ENCODE data around the gene SHFL.
A peak's percentile ranks its signal among the peaks of the same experiment; 100 is the strongest.

Gene SHFL

GRCh38 chr19:10089801-10090375, 3.8 kb downstream of the SHFL start:
- no peaks in the 10 kb centered on the region for H3K9me3 ChIP-seq (ENCODE audit: control insufficient read depth, low read depth, low read length)

GRCh38 chr19:10091370-10091687, 5.2 kb downstream of the SHFL start:
- Histone ChIP-seq H3K27me3 (ENCODE audit: control insufficient read depth, insufficient read depth, low read length) (peaks cover 31% of the 10 kb centered on the region), H3K9ac (ENCODE audit: low read length) (no peak overlapping the region), H3K4me1 (ENCODE audit: control insufficient read depth, low read depth, low read length) (no peaks in the 10 kb centered on the region), H3K9me3 (ENCODE audit: control insufficient read depth, low read depth, low read length) (peaks cover 4% of the 10 kb centered on the region), H3K27ac (ENCODE audit: low read length) (no peak overlapping the region), H3K36me3 (ENCODE audit: control insufficient read depth, low read depth, low read length) (no peaks in the 10 kb centered on the region), H3K4me3 (ENCODE audit: low read length) (no peak overlapping the region)

More at GRCh38 chr19:10089801-10090375, 3.8 kb downstream of the SHFL start:
- Histone ChIP-seq H3K9ac (ENCODE audit: low read length) (no peak overlapping the region), H3K27me3 (ENCODE audit: control insufficient read depth, insufficient read depth, low read length) (peaks cover 28% of the 10 kb centered on the region), H3K36me3 (ENCODE audit: control insufficient read depth, low read depth, low read length) (no peaks in the 10 kb centered on the region), H3K4me3 (ENCODE audit: low read length) (no peak overlapping the region), H3K27ac (ENCODE audit: low read length) (no peak overlapping the region), H3K4me1 (ENCODE audit: control insufficient read depth, low read depth, low read length) (no peaks in the 10 kb centered on the region)

DNA sequence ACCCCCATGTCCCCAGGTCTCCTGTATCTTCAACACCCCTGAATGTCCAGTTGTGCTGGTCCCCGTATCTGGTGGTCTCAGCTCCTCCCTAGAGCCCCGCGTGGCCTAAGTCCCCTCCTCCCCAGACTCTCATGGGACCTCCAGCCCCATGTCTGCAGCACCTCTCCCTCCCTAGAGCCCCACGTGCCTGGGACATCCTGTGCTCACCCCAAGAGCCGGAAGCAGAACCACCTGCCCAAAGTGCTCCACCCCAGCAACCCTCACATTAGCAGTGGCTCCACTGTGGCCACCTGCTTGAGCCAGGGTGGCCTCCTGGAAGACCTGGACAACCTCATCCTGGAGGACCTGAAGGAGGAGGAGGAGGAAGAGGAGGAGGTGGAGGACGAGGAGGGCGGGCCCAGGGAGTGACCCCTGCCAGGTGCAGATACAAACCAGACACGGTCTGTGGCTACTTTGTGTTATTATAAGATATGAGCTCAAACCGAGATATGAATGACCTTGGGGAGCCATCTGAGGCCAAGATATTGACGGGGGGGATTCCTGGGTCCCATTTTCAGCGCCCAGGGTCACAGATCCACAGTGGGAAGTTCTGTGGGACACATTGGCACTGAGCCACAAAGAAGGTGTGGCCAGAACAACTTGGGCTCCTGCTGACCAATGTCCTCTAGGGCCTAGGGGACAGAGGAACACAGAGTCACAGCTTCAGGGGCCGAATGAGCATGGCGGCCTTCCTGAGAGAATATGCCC, 6.0 kb downstream of the SHFL start:
- no peak overlapping the region for H3K27ac ChIP-seq (ENCODE audit: low read length)
- no peak overlapping the region for H3K4me3 ChIP-seq (ENCODE audit: low read length)
- H3K4me1 ChIP-seq (ENCODE audit: control insufficient read depth, low read depth, low read length) = no peaks in the 10 kb centered on the region
- H3K9me3 ChIP-seq (ENCODE audit: control insufficient read depth, low read depth, low read length) = peaks cover 4% of the 10 kb centered on the region
- no peak overlapping the region for H3K9ac ChIP-seq (ENCODE audit: low read length)
- no peaks in the 10 kb centered on the region for H3K36me3 ChIP-seq (ENCODE audit: control insufficient read depth, low read depth, low read length)
- H3K27me3 ChIP-seq (ENCODE audit: control insufficient read depth, insufficient read depth, low read length) = peaks cover 31% of the 10 kb centered on the region

DNA sequence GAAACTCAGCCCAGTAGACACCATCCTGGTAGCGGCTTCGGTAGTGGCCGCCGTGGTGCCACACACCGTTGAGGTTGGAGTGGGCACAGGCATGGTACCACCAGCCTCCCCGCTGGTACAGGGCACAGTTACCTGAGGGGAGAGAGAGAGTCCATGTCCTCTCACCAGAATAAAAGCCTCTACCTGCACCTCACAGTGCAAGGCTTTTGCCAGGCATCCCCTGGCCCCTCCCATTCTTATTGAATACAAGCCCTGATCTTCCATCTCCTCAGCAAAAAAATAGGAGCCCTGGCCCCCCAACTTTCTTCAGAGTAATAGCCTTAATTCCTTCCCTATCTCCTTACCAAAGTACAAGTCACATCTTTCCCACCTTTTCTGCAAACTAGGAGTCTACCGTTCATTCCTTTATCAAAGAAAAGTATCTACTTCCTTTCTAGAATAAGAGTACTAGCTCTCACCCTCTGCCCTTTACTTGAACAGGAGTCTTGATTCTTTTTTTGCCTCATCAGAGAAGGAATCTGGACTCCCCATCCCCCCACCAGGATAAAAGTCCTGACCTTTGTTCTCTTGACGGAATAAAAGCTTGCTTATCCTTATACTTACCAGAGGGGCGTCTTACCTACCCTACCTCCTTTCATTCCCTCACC, 6.7 kb downstream of the SHFL start:
- H3K9ac ChIP-seq (ENCODE audit: low read length) = no peak overlapping the region
- no peaks in the 10 kb centered on the region for H3K4me1 ChIP-seq (ENCODE audit: control insufficient read depth, low read depth, low read length)
- peaks cover 29% of the 10 kb centered on the region for H3K27me3 ChIP-seq (ENCODE audit: control insufficient read depth, insufficient read depth, low read length)
- H3K9me3 ChIP-seq (ENCODE audit: control insufficient read depth, low read depth, low read length) = peaks cover 4% of the 10 kb centered on the region
- no peak overlapping the region for H3K4me3 ChIP-seq (ENCODE audit: low read length)
- H3K36me3 ChIP-seq (ENCODE audit: control insufficient read depth, low read depth, low read length) = no peaks in the 10 kb centered on the region
- no peak overlapping the region for H3K27ac ChIP-seq (ENCODE audit: low read length)

GRCh38 chr19:10093295-10094186, 7.4 kb downstream of the SHFL start:
- no peak overlapping the region for H3K9ac ChIP-seq (ENCODE audit: low read length)
- no peak overlapping the region for H3K4me3 ChIP-seq (ENCODE audit: low read length)
- H3K36me3 ChIP-seq (ENCODE audit: control insufficient read depth, low read depth, low read length) = no peaks in the 10 kb centered on the region
- H3K27ac ChIP-seq (ENCODE audit: low read length) = no peak overlapping the region
- H3K4me1 ChIP-seq (ENCODE audit: control insufficient read depth, low read depth, low read length) = no peaks in the 10 kb centered on the region
- peaks cover 29% of the 10 kb centered on the region for H3K27me3 ChIP-seq (ENCODE audit: control insufficient read depth, insufficient read depth, low read length)
- H3K9me3 ChIP-seq (ENCODE audit: control insufficient read depth, low read depth, low read length) = peaks cover 4% of the 10 kb centered on the region

DNA sequence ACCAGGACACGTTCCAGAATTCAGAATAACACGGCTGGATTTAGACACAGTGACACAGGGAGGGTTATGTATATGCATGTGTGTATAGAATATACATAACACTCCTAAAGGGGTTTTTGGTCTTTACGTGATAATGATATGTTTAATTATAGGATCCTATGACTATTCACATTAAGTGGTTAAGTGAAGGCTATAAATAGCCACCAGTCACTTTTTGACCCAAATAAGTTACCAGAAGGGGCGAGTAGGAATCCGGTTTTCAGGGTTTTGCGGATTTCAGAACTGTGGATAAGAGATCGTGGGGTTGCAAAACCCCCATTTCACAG, 9.5 kb downstream of the SHFL start:
- Histone ChIP-seq H3K9me3 (ENCODE audit: control insufficient read depth, low read depth, low read length) (peaks cover 4% of the 10 kb centered on the region), H3K4me1 (ENCODE audit: control insufficient read depth, low read depth, low read length) (no peaks in the 10 kb centered on the region), H3K27ac (ENCODE audit: low read length) (no peak overlapping the region), H3K9ac (ENCODE audit: low read length) (no peak overlapping the region), H3K4me3 (ENCODE audit: low read length) (no peak overlapping the region), H3K27me3 (ENCODE audit: control insufficient read depth, insufficient read depth, low read length) (peaks cover 29% of the 10 kb centered on the region), H3K36me3 (ENCODE audit: control insufficient read depth, low read depth, low read length) (no peaks in the 10 kb centered on the region)

DNA sequence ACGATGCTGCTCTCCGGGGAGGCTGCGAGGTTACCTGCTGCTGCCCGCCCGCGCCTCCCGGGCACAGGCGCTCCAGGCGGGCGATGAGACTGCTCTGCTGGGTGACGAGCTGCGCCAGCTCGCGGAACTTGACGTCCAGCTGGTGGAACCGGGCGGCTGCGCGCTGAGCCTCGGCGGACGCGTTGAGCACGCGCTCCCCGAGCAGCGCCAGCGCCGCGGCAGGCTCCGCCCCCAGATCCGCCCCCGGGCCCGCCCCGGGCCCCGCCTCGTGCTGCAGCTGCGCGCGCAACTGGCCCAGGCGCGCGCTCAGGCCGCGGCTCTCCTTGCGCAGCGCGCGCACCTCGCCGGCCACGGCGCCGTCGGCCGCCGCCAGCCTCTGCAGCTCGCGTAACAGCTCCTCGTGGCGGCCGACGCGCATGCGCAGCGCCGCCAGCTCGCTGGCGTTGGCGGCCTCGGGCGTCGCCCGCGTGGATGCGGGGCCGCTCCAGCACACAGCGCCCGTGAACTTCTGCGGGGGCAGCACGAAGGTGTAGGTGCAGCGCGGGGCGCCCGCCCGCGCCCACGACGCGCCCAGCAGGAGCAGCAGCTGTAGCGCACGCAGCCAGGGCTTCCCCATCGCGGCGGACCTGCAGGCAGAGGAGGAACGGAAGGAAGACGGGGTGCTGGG, 10.0 kb downstream of the SHFL start:
- H3K9ac ChIP-seq (ENCODE audit: low read length) = peak overlapping the region; percentile 50
- H3K27me3 ChIP-seq (ENCODE audit: control insufficient read depth, insufficient read depth, low read length) = peaks cover 29% of the 10 kb centered on the region
- no peaks in the 10 kb centered on the region for H3K36me3 ChIP-seq (ENCODE audit: control insufficient read depth, low read depth, low read length)
- peak overlapping the region; percentile 45 for H3K4me3 ChIP-seq (ENCODE audit: low read length)
- H3K9me3 ChIP-seq (ENCODE audit: control insufficient read depth, low read depth, low read length) = peaks cover 4% of the 10 kb centered on the region
- H3K4me1 ChIP-seq (ENCODE audit: control insufficient read depth, low read depth, low read length) = no peaks in the 10 kb centered on the region
- no peak overlapping the region for H3K27ac ChIP-seq (ENCODE audit: low read length)

DNA sequence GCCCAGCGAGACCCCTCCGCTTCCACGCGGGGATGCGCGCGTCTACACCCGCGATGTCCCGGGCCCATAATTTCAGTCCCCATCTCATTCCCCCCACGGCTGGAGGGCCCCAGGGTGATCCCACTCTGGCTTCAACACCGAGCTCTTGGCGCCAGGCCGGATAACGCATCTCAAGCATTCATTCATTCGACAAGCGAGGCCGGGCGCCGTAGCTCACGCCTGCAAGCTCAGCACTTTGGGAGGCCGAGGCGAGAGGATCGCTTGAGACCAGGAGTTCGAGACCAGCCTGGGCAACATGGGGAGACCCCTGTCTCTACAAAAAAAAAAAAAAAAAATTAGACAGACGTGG, 10.5 kb downstream of the SHFL start:
- Histone ChIP-seq H3K4me1 (ENCODE audit: control insufficient read depth, low read depth, low read length) (no peaks in the 10 kb centered on the region), H3K36me3 (ENCODE audit: control insufficient read depth, low read depth, low read length) (no peaks in the 10 kb centered on the region), H3K27ac (ENCODE audit: low read length) (no peak overlapping the region), H3K9ac (ENCODE audit: low read length) (peak overlapping the region; percentile 50), H3K27me3 (ENCODE audit: control insufficient read depth, insufficient read depth, low read length) (peaks cover 29% of the 10 kb centered on the region), H3K9me3 (ENCODE audit: control insufficient read depth, low read depth, low read length) (peaks cover 4% of the 10 kb centered on the region), H3K4me3 (ENCODE audit: low read length) (peak overlapping the region; percentile 45)

- H3K27me3 ChIP-seq (ENCODE audit: control insufficient read depth, insufficient read depth, low read length) = peaks cover 17% of the 10 kb centered on the region
- H3K4me1 ChIP-seq (ENCODE audit: control insufficient read depth, low read depth, low read length) = no peaks in the 10 kb centered on the region
- H3K36me3 ChIP-seq (ENCODE audit: control insufficient read depth, low read depth, low read length) = no peaks in the 10 kb centered on the region
- H3K27ac ChIP-seq (ENCODE audit: low read length) = no peak overlapping the region
- H3K9ac ChIP-seq (ENCODE audit: low read length) = no peak overlapping the region
- H3K9me3 ChIP-seq (ENCODE audit: control insufficient read depth, low read depth, low read length) = peaks cover 4% of the 10 kb centered on the region
- H3K4me3 ChIP-seq (ENCODE audit: low read length) = no peak overlapping the region
These were observed 14.2 kb downstream of the SHFL start for GRCh38 chr19:10100163-10100785.

- no peak overlapping the region for H3K9ac ChIP-seq (ENCODE audit: low read length)
- no peak overlapping the region for H3K4me3 ChIP-seq (ENCODE audit: low read length)
- peaks cover 4% of the 10 kb centered on the region for H3K4me1 ChIP-seq (ENCODE audit: control insufficient read depth, low read depth, low read length)
- no peaks in the 10 kb centered on the region for H3K27me3 ChIP-seq (ENCODE audit: control insufficient read depth, insufficient read depth, low read length)
- peaks cover 4% of the 10 kb centered on the region for H3K36me3 ChIP-seq (ENCODE audit: control insufficient read depth, low read depth, low read length)
- H3K27ac ChIP-seq (ENCODE audit: low read length) = no peak overlapping the region
- H3K9me3 ChIP-seq (ENCODE audit: control insufficient read depth, low read depth, low read length) = no peaks in the 10 kb centered on the region
These were observed 16.7 kb downstream of the SHFL start for GRCh38 chr19:10102787-10103236.

- Histone ChIP-seq H3K4me3 (ENCODE audit: low read length) (no peak overlapping the region), H3K27me3 (ENCODE audit: control insufficient read depth, insufficient read depth, low read length) (no peaks in the 10 kb centered on the region), H3K9ac (ENCODE audit: low read length) (no peak overlapping the region), H3K4me1 (ENCODE audit: control insufficient read depth, low read depth, low read length) (peaks cover 4% of the 10 kb centered on the region), H3K36me3 (ENCODE audit: control insufficient read depth, low read depth, low read length) (peaks cover 15% of the 10 kb centered on the region), H3K9me3 (ENCODE audit: control insufficient read depth, low read depth, low read length) (no peaks in the 10 kb centered on the region), H3K27ac (ENCODE audit: low read length) (no peak overlapping the region)
These were observed 18.0 kb downstream of the SHFL start for GRCh38 chr19:10104130-10104513.
